ENCODE measurements around the gene PWWP2A. TPM values are rescaled to one million over a fixed set of nuclear protein-coding genes. Genes with fewer than 3 reads are reported as not detected.

PWWP2A gene
- total RNA-seq, 2 donors from 2014 or later, result 22.8 to 30.6 TPM

- Mint-ChIP-seq H3K27ac (no peak overlapping the region), H3K27me3 (no peaks in the 10 kb centered on the region), H3K36me3 (peaks cover 25% of the 10 kb centered on the region), H3K4me3 (no peak overlapping the region), H3K4me1 (ENCODE audit: low read depth in 2 of 2) (peaks cover 0 to 6% of the 10 kb centered on the region in 2 donors), H3K9me3 (no peaks in the 10 kb centered on the region)
- no peak for DNase-seq (ENCODE audit: low spot score)
- no peak for ATAC-seq
These were observed 71.8 kb downstream of the PWWP2A start for GRCh38 chr5:160047423-160047822.

GRCh38 chr5:160044967-160045366 lies 74.3 kb downstream of the PWWP2A start:
- Mint-ChIP-seq H3K36me3 (peaks cover 18% of the 10 kb centered on the region), H3K4me3 (no peak overlapping the region), H3K9me3 (no peaks in the 10 kb centered on the region), H3K27me3 (no peaks in the 10 kb centered on the region), H3K4me1 (ENCODE audit: low read depth in 2 of 2) (peaks cover 0 to 6% of the 10 kb centered on the region in 2 donors), H3K27ac (no peak overlapping the region)
- DNase-seq (ENCODE audit: low spot score) (no peak), ATAC-seq (no peak)

GRCh38 chr5:160044391-160044804 lies 74.9 kb downstream of the PWWP2A start:
- no peak for DNase-seq (ENCODE audit: low spot score)
- peak; percentile 27 to 32 for ATAC-seq
- Mint-ChIP-seq H3K27ac (peak overlapping the region in 1 of 2 donors; percentile 11), H3K4me3 (no peak overlapping the region), H3K27me3 (no peaks in the 10 kb centered on the region), H3K9me3 (no peaks in the 10 kb centered on the region), H3K4me1 (ENCODE audit: low read depth in 2 of 2) (peaks cover 0 to 6% of the 10 kb centered on the region in 2 donors), H3K36me3 (peaks cover 17% of the 10 kb centered on the region)

- H3K4me1 Mint-ChIP-seq (ENCODE audit: low read depth in 2 of 2), result peaks cover 0 to 6% of the 10 kb centered on the region in 2 donors
- H3K4me3 Mint-ChIP-seq, result no peak overlapping the region
- no peaks in the 10 kb centered on the region for H3K9me3 Mint-ChIP-seq
- no peak overlapping the region for H3K27ac Mint-ChIP-seq
- DNase-seq (ENCODE audit: low spot score), result no peak
- H3K27me3 Mint-ChIP-seq, result no peaks in the 10 kb centered on the region
- no peak for ATAC-seq
- peaks cover 14% of the 10 kb centered on the region for H3K36me3 Mint-ChIP-seq
These were observed 76.6 kb downstream of the PWWP2A start for GRCh38 chr5:160042671-160043070.

Other genes starting within 250 kb of the PWWP2A start
- not detected for gene ADRA1B, start 203.0 kb downstream of the PWWP2A start, total RNA-seq
- 10 to 100 TPM; 53.8 to 56.6 TPM for gene TTC1, start 110.3 kb downstream of the PWWP2A start, total RNA-seq
- gene FABP6, start 110.1 kb upstream of the PWWP2A start, total RNA-seq, result not detected
- 10 to 100 TPM in 1 of 2 donors, 1 to 10 TPM in 1; 5.6 to 20.1 TPM for gene CCNJL, start 193.1 kb upstream of the PWWP2A start, total RNA-seq